LHCN-M2 (cell line): ENCODE data around the gene CHCHD4. TPM values are rescaled to one million over a fixed set of nuclear protein-coding genes. Genes with fewer than 3 reads are reported as not detected.

ENCODE experiments used
- total RNA-seq: library from RNA; depleted of rRNA; stranded (reverse); fragments of >200 nt; gene quantifications from 2 replicates; pipeline ENCODE4 v1.2.3, GENCODE V29; 2014; rRNA removed

CHCHD4 gene
- total RNA-seq, 1 experiment from 2014 or later = 27.2 TPM

Other genes starting within 250 kb of the CHCHD4 start
- not detected in 2 replicates for gene WNT7A, start 244.8 kb downstream of the CHCHD4 start, total RNA-seq
- 92.5 and 101 TPM in 2 replicates for gene TMEM43, start 182 bp upstream of the CHCHD4 start, total RNA-seq
- gene XPC, start 53.7 kb upstream of the CHCHD4 start, total RNA-seq = 43.4 and 45.2 TPM in 2 replicates
- gene LSM3, start 53.9 kb upstream of the CHCHD4 start, total RNA-seq = 22.7 and 22.8 TPM in 2 replicates